A549 (cell line): ENCODE data around the gene CSN2. TPM values are rescaled to one million over a fixed set of nuclear protein-coding genes. Genes with fewer than 3 reads are reported as not detected.
A peak's percentile ranks its signal among the peaks of the same experiment; 100 is the strongest.

Experiments
- ATAC-seq, 2 experiments: fragments of 200-7000 bp in 1 of 2; fragments of >200 bp in 1 of 2; cut with Nextera tagmentation in 1 of 2; cut with Tn5 transposase in 1 of 2; 3 replicates each; pipeline versions ENCODE4 v1.8.0 to v1.9.1; 2018 to 2020; ENCODE audit warnings: mild to moderate bottlenecking in 1 of 2, moderate library complexity in 1 of 2
- CTCF ChIA-PET: fragments of 300-600 bp; sonication (Branson Sonifier 250); formaldehyde crosslinking; extraction: SDS; loops from one replicate; lab custom pipeline; 2021; ENCODE audit warnings: antibody characterized with exemption, inconsistent platforms; lab: Yijun Ruan, JAX
- POLR2A ChIA-PET: fragments of 350-600 bp; formaldehyde crosslinking; extraction: SDS; loops from one replicate; lab custom pipeline; 2021; ENCODE audit warnings: antibody characterized with exemption, inconsistent platforms; lab: Yijun Ruan, JAX
- DNase-seq, 2 experiments: peaks; one replicate each; pipeline versions ENCODE4 v3.0.0 to v3.0.0-alpha.2; 2011 to 2016; ENCODE audit warnings: low read depth in 1 of 2, low spot score in 1 of 2
- FAIRE-seq: peaks from 2 replicates; lab custom pipeline; 2011; peaks lifted over from hg19 to GRCh38; lab: Jason Lieb, UNC
- H3K27ac ChIP-seq, 2 experiments: fragments of >200 bp; sonication (Bioruptor Twin); formaldehyde crosslinking; 3 replicates each; pipeline ENCODE4 v1.5.1; 2016 to 2017
- H3K4me1 ChIP-seq: fragments of >200 bp; sonication (Bioruptor Twin); formaldehyde crosslinking; 3 replicates; pipeline ENCODE4 v1.6.1; 2016
- H3K4me2 ChIP-seq: fragments of >200 bp; sonication (Bioruptor Twin); formaldehyde crosslinking; 3 replicates; pipeline ENCODE4 v1.6.1; 2016
- H3K4me3 ChIP-seq: fragments of >200 bp; sonication (Bioruptor Twin); formaldehyde crosslinking; 3 replicates; pipeline ENCODE4 v1.5.1; 2016
- H3K9me3 ChIP-seq: fragments of >200 bp; sonication (Bioruptor Twin); formaldehyde crosslinking; 3 replicates; pipeline ENCODE4 v1.6.1; 2016
- CBX8 ChIP-seq: fragments of 200-600 bp; sonication (generic); IDR thresholded peaks from 2 replicates; pipeline ENCODE4 v1.6.1; 2016
- CEBPB ChIP-seq, 2 experiments: fragments of >200 bp in 1 of 2; sonication (Bioruptor Twin) in 1 of 2; formaldehyde crosslinking in 1 of 2; IDR thresholded peaks; 2 replicates each; pipeline ENCODE4 v1.6.1; 2012 to 2016
- CHD2 ChIP-seq: fragments of 150-350 bp; IDR thresholded peaks from 2 replicates; pipeline ENCODE4 v1.6.1; 2014; ENCODE audit warnings: low read length; ENCODE audit not compliant: partially characterized antibody
- EHF ChIP-seq: fragments of 250-450 bp; sonication (Bioruptor Pico); IDR thresholded peaks from 2 replicates; pipeline ENCODE4 v1.5.0; 2020; ENCODE audit warnings: mild to moderate bottlenecking
- EP300 ChIP-seq, 2 experiments: fragments of >200 bp; sonication (Bioruptor Twin); formaldehyde crosslinking; IDR thresholded peaks; 2 replicates in 1 of 2; 3 replicates in 1 of 2; pipeline ENCODE4 v1.6.1; 2016 to 2017
- FOSL2 ChIP-seq, 2 experiments: fragments of 450-650 bp in 1 of 2; fragments of >200 bp in 1 of 2; sonication (Bioruptor Twin) in 1 of 2; formaldehyde crosslinking; IDR thresholded peaks; 2 replicates each; pipeline versions ENCODE4 v1.5.0 to v1.6.1; 2016 to 2020; ENCODE audit warnings: mild to moderate bottlenecking in 1 of 2, moderate library complexity in 1 of 2
- FOXS1 ChIP-seq: fragments of 250-450 bp; sonication (Bioruptor Pico); IDR thresholded peaks from 2 replicates; pipeline ENCODE4 v1.5.0; 2020; ENCODE audit warnings: mild to moderate bottlenecking, moderate library complexity
- GATA3 ChIP-seq: IDR thresholded peaks from 2 replicates; pipeline ENCODE4 v1.6.1; 2012; ENCODE audit warnings: borderline replicate concordance
- HOXB13 ChIP-seq: fragments of 250-450 bp; sonication (Bioruptor Pico); IDR thresholded peaks from 2 replicates; pipeline ENCODE4 v1.5.0; 2020; ENCODE audit warnings: low read depth, mild to moderate bottlenecking, moderate library complexity
- HOXB5 ChIP-seq: fragments of 250-450 bp; sonication (Bioruptor Pico); IDR thresholded peaks from 2 replicates; pipeline ENCODE4 v1.5.0; 2020; ENCODE audit warnings: mild to moderate bottlenecking, moderate library complexity
- JUN ChIP-seq, 2 experiments: fragments of >200 bp; sonication (Bioruptor Twin); formaldehyde crosslinking; IDR thresholded peaks; 2 replicates in 1 of 2; 3 replicates in 1 of 2; pipeline ENCODE4 v1.6.1; 2016 to 2017
- KDM1A ChIP-seq: fragments of 200-600 bp; sonication (generic); IDR thresholded peaks from 2 replicates; pipeline ENCODE4 v1.6.1; 2016; ENCODE audit warnings: low read depth, mild to moderate bottlenecking
- KDM5A ChIP-seq: fragments of 200-600 bp; sonication (generic); IDR thresholded peaks from 2 replicates; pipeline ENCODE4 v1.6.1; 2016; ENCODE audit warnings: antibody characterized with exemption, mild to moderate bottlenecking
- MAFK ChIP-seq: fragments of 450-650 bp; IDR thresholded peaks from 2 replicates; pipeline ENCODE4 v1.6.1; 2014; ENCODE audit not compliant: partially characterized antibody
- MAZ ChIP-seq: fragments of 150-350 bp; IDR thresholded peaks from 2 replicates; pipeline ENCODE4 v1.6.1; 2014; ENCODE audit warnings: antibody characterized with exemption, low read depth, low read length, borderline replicate concordance
- NPAS2 ChIP-seq: fragments of 250-450 bp; sonication (Bioruptor Pico); IDR thresholded peaks from 2 replicates; pipeline ENCODE4 v1.8.0; 2022; ENCODE audit warnings: mild to moderate bottlenecking, moderate library complexity, borderline replicate concordance
- PHF8 ChIP-seq: fragments of 200-600 bp; sonication (generic); IDR thresholded peaks from 2 replicates; pipeline ENCODE4 v1.6.1; 2016; ENCODE audit warnings: low read depth, mild to moderate bottlenecking, antibody characterized with exemption, moderate library complexity, borderline replicate concordance
- POLR2A ChIP-seq: IDR thresholded peaks from 2 replicates; pipeline ENCODE4 v1.6.1; 2012; ENCODE audit warnings: mild to moderate bottlenecking, low read length
- POLR2AphosphoS2 ChIP-seq: conservative IDR thresholded peaks from 2 replicates; pipeline ENCODE4 v1.6.1; 2012; ENCODE audit warnings: low read length, improper control_type of control experiment, inconsistent platforms
- RARB ChIP-seq: fragments of 250-450 bp; sonication (Bioruptor Pico); IDR thresholded peaks from 2 replicates; pipeline ENCODE4 v1.8.0; 2021; ENCODE audit warnings: mild to moderate bottlenecking, moderate library complexity
- RCOR1 ChIP-seq: fragments of 150-350 bp; IDR thresholded peaks from 2 replicates; pipeline ENCODE4 v1.6.1; 2014; ENCODE audit warnings: antibody characterized with exemption, low read length, low read depth
- SMC3 ChIP-seq: fragments of >200 bp; sonication (Bioruptor Twin); formaldehyde crosslinking; IDR thresholded peaks from 3 replicates; pipeline ENCODE4 v1.6.1; 2018; ENCODE audit warnings: inconsistent platforms
- SREBF2 ChIP-seq: fragments of 450-650 bp; IDR thresholded peaks from 2 replicates; pipeline ENCODE4 v1.6.1; 2014; ENCODE audit warnings: mild to moderate bottlenecking, moderate library complexity
- ZNF302 ChIP-seq: fragments of 250-450 bp; sonication (Bioruptor Pico); IDR thresholded peaks from 2 replicates; pipeline ENCODE4 v1.9.0; 2021; ENCODE audit warnings: inconsistent platforms, mild to moderate bottlenecking, moderate library complexity
- ZSCAN20 ChIP-seq: fragments of 250-450 bp; sonication (Bioruptor Pico); IDR thresholded peaks from 2 replicates; pipeline ENCODE4 v1.8.0; 2022; ENCODE audit warnings: mild to moderate bottlenecking, moderate library complexity
- WGBS: methylation state at CpG from one replicate; pipeline ENCODE4 v1.1.6; 2017; ENCODE audit errors: missing lambda C conversion rate; 5-methylcytosine and 5-hydroxymethylcytosine counted together
- polyA plus RNA-seq, 4 experiments: library from polyadenylated mRNA; depleted of rRNA in 3 of 4; stranded (reverse); fragments of >200 nt; fragmentation: RNase III in 1 of 4; extraction: RNeasy Plus Mini Kit Qiagen cat#74134 plus additional on column Dnase treatment in 1 of 4; gene quantifications; 2 replicates in 3 of 4; 3 replicates in 1 of 4; pipeline ENCODE4 v1.2.3, GENCODE V29; 2011 to 2017
- TF ChIP-seq, protein P1 (sequence below): fragments of 450-650 bp; IDR thresholded peaks from 2 replicates; pipeline ENCODE4 v1.6.1; 2014; ENCODE audit warnings: antibody characterized with exemption
- TF ChIP-seq, protein P2 (sequence below): fragments of 150-350 bp; IDR thresholded peaks from 2 replicates; pipeline ENCODE4 v1.6.1; 2014; ENCODE audit warnings: low read depth, mild to moderate bottlenecking, low read length
- TF ChIP-seq, protein P3 (sequence below): fragments of 200-600 bp; sonication (generic); IDR thresholded peaks from 2 replicates; pipeline ENCODE4 v1.6.1; 2016; ENCODE audit warnings: antibody characterized with exemption, mild to moderate bottlenecking, moderate library complexity

The CSN2 gene
- polyA plus RNA-seq, 2 of the 4 experiments (the other 2 are of a cell fraction) = not detected

DNA sequence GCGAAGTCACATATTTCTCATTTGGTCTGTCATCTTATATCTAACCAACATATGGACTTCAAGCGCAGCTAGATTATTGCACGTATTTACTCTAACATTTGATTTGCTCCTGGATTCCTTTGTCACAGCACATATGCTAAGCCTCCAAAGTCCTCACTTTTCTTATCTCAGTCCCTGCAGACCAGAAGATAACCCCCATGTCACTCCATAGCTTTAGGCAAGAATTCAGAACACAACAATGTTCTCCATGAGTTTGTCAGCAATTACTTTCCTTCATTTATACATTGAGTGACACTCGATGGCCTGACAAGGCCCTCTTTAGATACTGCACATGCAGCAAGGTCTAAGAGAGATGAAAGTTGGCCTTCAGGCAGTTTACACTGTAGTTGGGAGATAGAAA lies 25.5 kb upstream of the CSN2 start (continued):
- TF ChIP-seq JUN (IDR thresholded peaks at IDR 0.05) = no peak
- no peak for TF ChIP-seq FOXS1 (CRISPR knock-in tag)
- TF ChIP-seq ZNF302 = no peak
- no peak for TF ChIP-seq CHD2

DNA sequence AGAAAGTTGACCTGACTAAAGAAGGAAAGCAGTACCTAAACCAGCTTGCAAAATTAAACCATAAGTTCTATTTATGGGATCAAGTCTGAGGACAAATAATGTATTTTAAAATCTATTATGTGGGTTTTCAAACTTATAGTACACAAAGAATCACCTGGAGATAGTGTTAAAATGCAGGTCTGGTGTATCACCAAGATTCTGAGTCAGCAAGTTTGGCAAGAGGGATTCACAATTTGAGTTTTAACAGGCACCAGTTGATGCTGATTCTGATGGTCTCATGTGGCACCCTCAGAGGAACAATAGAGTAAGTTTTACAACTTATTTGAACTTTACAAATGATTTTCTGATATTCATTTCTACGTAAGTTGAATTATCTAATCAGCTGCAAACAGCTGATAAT lies 21.1 kb upstream of the CSN2 start:
- DNase-seq = no peak
- peaks cover 10% of the 10 kb centered on the region; the same call in 1 of the 3 replicates for H3K4me1 ChIP-seq
- H3K9me3 ChIP-seq = no peaks in the 10 kb centered on the region
- H3K27ac ChIP-seq = no peak overlapping the region
- no peak overlapping the region for H3K4me2 ChIP-seq
- TF ChIP-seq, protein P1, sequence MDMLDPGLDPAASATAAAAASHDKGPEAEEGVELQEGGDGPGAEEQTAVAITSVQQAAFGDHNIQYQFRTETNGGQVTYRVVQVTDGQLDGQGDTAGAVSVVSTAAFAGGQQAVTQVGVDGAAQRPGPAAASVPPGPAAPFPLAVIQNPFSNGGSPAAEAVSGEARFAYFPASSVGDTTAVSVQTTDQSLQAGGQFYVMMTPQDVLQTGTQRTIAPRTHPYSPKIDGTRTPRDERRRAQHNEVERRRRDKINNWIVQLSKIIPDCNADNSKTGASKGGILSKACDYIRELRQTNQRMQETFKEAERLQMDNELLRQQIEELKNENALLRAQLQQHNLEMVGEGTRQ = no peak
- no peak for TF ChIP-seq SMC3
- no peak for TF ChIP-seq EP300 (IDR thresholded peaks at IDR 0.05)
- no peak for TF ChIP-seq EHF (CRISPR knock-in tag)
- TF ChIP-seq POLR2A = no peak
- TF ChIP-seq, protein P2, sequence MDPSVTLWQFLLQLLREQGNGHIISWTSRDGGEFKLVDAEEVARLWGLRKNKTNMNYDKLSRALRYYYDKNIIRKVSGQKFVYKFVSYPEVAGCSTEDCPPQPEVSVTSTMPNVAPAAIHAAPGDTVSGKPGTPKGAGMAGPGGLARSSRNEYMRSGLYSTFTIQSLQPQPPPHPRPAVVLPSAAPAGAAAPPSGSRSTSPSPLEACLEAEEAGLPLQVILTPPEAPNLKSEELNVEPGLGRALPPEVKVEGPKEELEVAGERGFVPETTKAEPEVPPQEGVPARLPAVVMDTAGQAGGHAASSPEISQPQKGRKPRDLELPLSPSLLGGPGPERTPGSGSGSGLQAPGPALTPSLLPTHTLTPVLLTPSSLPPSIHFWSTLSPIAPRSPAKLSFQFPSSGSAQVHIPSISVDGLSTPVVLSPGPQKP = no peak
- no peak for TF ChIP-seq CEBPB (IDR thresholded peaks at IDR 0.05)
- no peak for TF ChIP-seq HOXB5
- TF ChIP-seq FOSL2 (IDR thresholded peaks at IDR 0.05) = no peak
- TF ChIP-seq FOSL2 (CRISPR knock-in tag; IDR thresholded peaks at IDR 0.05) = no peak
- no peak for TF ChIP-seq HOXB13
- TF ChIP-seq, protein P3, sequence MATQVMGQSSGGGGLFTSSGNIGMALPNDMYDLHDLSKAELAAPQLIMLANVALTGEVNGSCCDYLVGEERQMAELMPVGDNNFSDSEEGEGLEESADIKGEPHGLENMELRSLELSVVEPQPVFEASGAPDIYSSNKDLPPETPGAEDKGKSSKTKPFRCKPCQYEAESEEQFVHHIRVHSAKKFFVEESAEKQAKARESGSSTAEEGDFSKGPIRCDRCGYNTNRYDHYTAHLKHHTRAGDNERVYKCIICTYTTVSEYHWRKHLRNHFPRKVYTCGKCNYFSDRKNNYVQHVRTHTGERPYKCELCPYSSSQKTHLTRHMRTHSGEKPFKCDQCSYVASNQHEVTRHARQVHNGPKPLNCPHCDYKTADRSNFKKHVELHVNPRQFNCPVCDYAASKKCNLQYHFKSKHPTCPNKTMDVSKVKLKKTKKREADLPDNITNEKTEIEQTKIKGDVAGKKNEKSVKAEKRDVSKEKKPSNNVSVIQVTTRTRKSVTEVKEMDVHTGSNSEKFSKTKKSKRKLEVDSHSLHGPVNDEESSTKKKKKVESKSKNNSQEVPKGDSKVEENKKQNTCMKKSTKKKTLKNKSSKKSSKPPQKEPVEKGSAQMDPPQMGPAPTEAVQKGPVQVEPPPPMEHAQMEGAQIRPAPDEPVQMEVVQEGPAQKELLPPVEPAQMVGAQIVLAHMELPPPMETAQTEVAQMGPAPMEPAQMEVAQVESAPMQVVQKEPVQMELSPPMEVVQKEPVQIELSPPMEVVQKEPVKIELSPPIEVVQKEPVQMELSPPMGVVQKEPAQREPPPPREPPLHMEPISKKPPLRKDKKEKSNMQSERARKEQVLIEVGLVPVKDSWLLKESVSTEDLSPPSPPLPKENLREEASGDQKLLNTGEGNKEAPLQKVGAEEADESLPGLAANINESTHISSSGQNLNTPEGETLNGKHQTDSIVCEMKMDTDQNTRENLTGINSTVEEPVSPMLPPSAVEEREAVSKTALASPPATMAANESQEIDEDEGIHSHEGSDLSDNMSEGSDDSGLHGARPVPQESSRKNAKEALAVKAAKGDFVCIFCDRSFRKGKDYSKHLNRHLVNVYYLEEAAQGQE = no peak
- ChIA-PET POLR2A (no interaction called here), CTCF (no interaction called here)
- no peak for FAIRE-seq
- no peak overlapping the region for H3K4me3 ChIP-seq
- WGBS = 68% methylated on average over 1 of the region's 1 CpG
- ATAC-seq = no peak

DNA sequence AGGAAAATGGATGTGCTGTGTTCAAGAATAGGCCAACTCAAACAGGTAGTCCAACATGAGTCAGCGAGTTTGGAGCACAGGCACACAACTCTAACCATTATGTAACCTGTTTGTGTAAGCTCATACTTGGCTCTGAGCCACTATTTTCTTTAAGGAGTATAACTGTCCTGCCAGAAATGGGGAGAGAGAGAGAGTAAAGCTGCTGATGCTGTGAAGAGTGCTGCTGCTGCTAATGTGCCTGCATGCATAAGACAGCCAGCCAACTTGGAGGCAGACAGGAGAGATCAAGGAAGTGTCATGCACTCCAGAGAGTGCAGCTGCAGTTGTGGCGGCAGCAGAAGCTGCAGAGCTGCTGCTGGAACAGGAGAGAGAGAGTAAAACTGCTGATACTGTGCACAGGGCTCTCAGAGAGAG lies 18.5 kb upstream of the CSN2 start:
- ChIA-PET POLR2A (no interaction called here), CTCF (no interaction called here)
- DNase-seq (peak in 1 of 2 experiments; percentile 69), FAIRE-seq (no peak), ATAC-seq (peak; percentile 59 to 71; a peak in 5 of 6 replicates)
- Histone ChIP-seq H3K4me2 (0 out of 3 replicates have a peak overlapping the region, but pooled peaks have one; percentile 15), H3K4me1 (peaks cover 10% of the 10 kb centered on the region; the same call in 1 of the 3 replicates), H3K9me3 (no peaks in the 10 kb centered on the region), H3K4me3 (no peak overlapping the region), H3K27ac (no peak overlapping the region)
- TF ChIP-seq NPAS2 (CRISPR knock-in tag) = no peak
- peak; percentile 45 for TF ChIP-seq MAFK
- no peak for TF ChIP-seq RARB (CRISPR knock-in tag)
- TF ChIP-seq RCOR1 = no peak
- 0 out of 4 replicates have a peak, but pooled peaks of 1 of the 2 experiments have one; percentile 19 for TF ChIP-seq CEBPB (IDR thresholded peaks at IDR 0.05)
- TF ChIP-seq EHF (CRISPR knock-in tag) = no peak
- no peak for TF ChIP-seq KDM5A
- no peak for TF ChIP-seq KDM1A
- TF ChIP-seq SREBF2 = no peak
- TF ChIP-seq HOXB5 = no peak
- TF ChIP-seq, protein P2 = no peak
- TF ChIP-seq PHF8 = no peak
- TF ChIP-seq CBX8 = no peak
- TF ChIP-seq GATA3 = no peak
- no peak for TF ChIP-seq EP300 (IDR thresholded peaks at IDR 0.05)
- no peak for TF ChIP-seq MAZ
- no peak for TF ChIP-seq POLR2AphosphoS2
- TF ChIP-seq ZSCAN20 (CRISPR knock-in tag) = no peak
- WGBS = 13% methylated on average over 2 of the region's 2 CpGs
